K562 (cell line): ENCODE results near the gene GALNT7. TPM values are rescaled to one million over a fixed set of nuclear protein-coding genes. Genes with fewer than 3 reads are reported as not detected.

Experiments used
- AFF1 ChIP-seq, 2 experiments: fragments of 450-650 bp; IDR thresholded peaks; 2 replicates each; pipeline ENCODE4 v1.6.1; 2018; ENCODE audit warnings: mild to moderate bottlenecking in 2 of 2, low read depth in 1 of 2; ENCODE audit not compliant: partially characterized antibody in 2 of 2
- DLX4 ChIP-seq: fragments of 250-450 bp; sonication (Bioruptor Pico); IDR thresholded peaks from 2 replicates; pipeline ENCODE4 v1.6.1; 2021; ENCODE audit warnings: mild to moderate bottlenecking
- FOXP1 ChIP-seq: sonication (generic); formaldehyde crosslinking; IDR thresholded peaks from 2 replicates; pipeline ENCODE4 v1.8.0; 2022; ENCODE audit warnings: mild to moderate bottlenecking, missing genetic modification reagents
- MNT ChIP-seq, 2 experiments: fragments of 450-650 bp; conservative IDR thresholded peaks; 2 replicates each; pipeline ENCODE4 v1.6.1; 2017; ENCODE audit warnings: mild to moderate bottlenecking in 2 of 2, moderate library complexity in 2 of 2
- PRDM10 ChIP-seq: fragments of 450-650 bp; IDR thresholded peaks from 2 replicates; pipeline ENCODE4 v1.6.1; 2018; ENCODE audit not compliant: partially characterized antibody
- RBM39 ChIP-seq: fragments of 200-400 bp; formaldehyde crosslinking; optimal IDR thresholded peaks from 2 replicates; pipeline ENCODE3; 2018; ENCODE audit warnings: low read depth, low read length
- RREB1 ChIP-seq: fragments of 250-450 bp; sonication (Bioruptor Pico); IDR thresholded peaks from 2 replicates; pipeline ENCODE4 v1.4.0; 2020
- SIN3B ChIP-seq: fragments of 450-650 bp; IDR thresholded peaks from 2 replicates; pipeline ENCODE4 v1.6.1; 2017; ENCODE audit warnings: low read depth, mild to moderate bottlenecking, moderate library complexity
- TAF7 ChIP-seq: fragments of 450-650 bp; IDR thresholded peaks from 2 replicates; pipeline ENCODE4 v1.6.1; 2016; ENCODE audit warnings: missing genetic modification characterization, missing compliant biosample characterization
- polyA plus RNA-seq, 8 experiments: library from polyadenylated mRNA; depleted of rRNA in 4 of 8; stranded (reverse) in 5 of 8; unstranded in 3 of 8; fragments of >200 nt; fragmentation: Nextera tagmentation in 2 of 8; fragmentation: Illumina TruSeq in 1 of 8; extraction: Ambion mirVana in 2 of 8; extraction: Trizol in 1 of 8; gene quantifications; 2 replicates each; pipeline versions ENCODE4 v1.2.1 to v1.2.3, GENCODE V29; 2011 to 2014; ENCODE audit warnings: inconsistent platforms in 1 of 8, missing spikeins in 1 of 8
- total RNA-seq, 7 experiments: library from RNA; depleted of rRNA in 6 of 7; stranded (reverse); fragments of >200 nt in 6 of 7; fragmentation: Illumina TruSeq in 2 of 7; extraction: Trizol in 2 of 7; gene quantifications; 2 replicates each; pipeline versions ENCODE4 v1.2.1 to v1.2.3, GENCODE V29; 2011 to 2021; ENCODE audit warnings: low replicate concordance in 1 of 7

The GALNT7 gene
- total and polyA plus RNA-seq, 9 of the 15 experiments (the other 6 are each of a cell fraction or from before 2014, with no cell fraction given): 16.7 to 38.7 (median 31.1) TPM

GRCh38 chr4:173168396-173169177, at the start of gene GALNT7 (continued):
- TF ChIP-seq RBM39 (no peak), RREB1 (no peak), DLX4 (CRISPR knock-in tag) (no peak), FOXP1 (CRISPR knock-in tag) (no peak), MNT (conservative IDR thresholded peaks at IDR 0.05) (peak in 1 of 2 experiments; percentile 57; a peak in 2 of 4 replicates), SIN3B (peak; percentile 26; the same call in 1 of the 2 replicates), TAF7 (tag) (peak; percentile 63), PRDM10 (no peak), AFF1 (IDR thresholded peaks at IDR 0.05; ENCODE audit: low read depth in 1 of 2, partially characterized antibody in 2 of 2) (peak; percentile 14 to 28)
